ENCODE results near the gene TTC34. TPM values are rescaled to one million over a fixed set of nuclear protein-coding genes. Genes with fewer than 3 reads are reported as not detected.

The TTC34 gene
- total RNA-seq, 2 donors from 2014 or later = 0.41 to 0.63 TPM

- Histone ChIP-seq H3K4me3 (no peak overlapping the region), H3K36me3 (no peaks in the 10 kb centered on the region), H3K4me1 (ENCODE audit: control insufficient read depth in 1 of 2, low read depth in 2 of 2) (no peaks in the 10 kb centered on the region), H3K9me3 (no peaks in the 10 kb centered on the region), H3K27ac (no peak overlapping the region), H3K27me3 (replicated peaks; ENCODE audit: insufficient read depth) (no peaks in the 10 kb centered on the region)
- no peak for ATAC-seq (ENCODE audit: insufficient number of reproducible peaks, low FRiP score, low read depth)
- no peak for DNase-seq (ENCODE audit: low spot score)
- TF ChIP-seq CTCF (IDR thresholded peaks at IDR 0.05) = no peak
Measured at GRCh38 chr1:2831596-2832212, 30.2 kb upstream of the TTC34 start.

- ATAC-seq (ENCODE audit: insufficient number of reproducible peaks, low FRiP score, low read depth) (no peak), DNase-seq (ENCODE audit: low spot score) (no peak)
- no peaks in the 10 kb centered on the region for H3K27me3 ChIP-seq (replicated peaks; ENCODE audit: insufficient read depth)
Measured at GRCh38 chr1:2830761-2831425, 29.4 kb upstream of the TTC34 start.

GRCh38 chr1:2829846-2830615 lies 28.5 kb upstream of the TTC34 start:
- no peak overlapping the region for H3K27ac ChIP-seq

More at GRCh38 chr1:2830761-2831425, 29.4 kb upstream of the TTC34 start:
- Histone ChIP-seq H3K4me3 (no peak overlapping the region), H3K9me3 (no peaks in the 10 kb centered on the region), H3K36me3 (no peaks in the 10 kb centered on the region), H3K27ac (no peak overlapping the region), H3K4me1 (ENCODE audit: control insufficient read depth in 1 of 2, low read depth in 2 of 2) (no peaks in the 10 kb centered on the region)
- no peak for TF ChIP-seq CTCF (IDR thresholded peaks at IDR 0.05)

GRCh38 chr1:2828586-2829250 lies 27.2 kb upstream of the TTC34 start:
- no peaks in the 10 kb centered on the region for H3K27me3 ChIP-seq (replicated peaks; ENCODE audit: insufficient read depth)
- no peaks in the 10 kb centered on the region for H3K9me3 ChIP-seq
- ATAC-seq (ENCODE audit: insufficient number of reproducible peaks, low FRiP score, low read depth) (no peak), DNase-seq (ENCODE audit: low spot score) (no peak)
- no peak overlapping the region for H3K27ac ChIP-seq
- H3K4me1 ChIP-seq (ENCODE audit: control insufficient read depth in 1 of 2, low read depth in 2 of 2) = no peaks in the 10 kb centered on the region
- H3K36me3 ChIP-seq = no peaks in the 10 kb centered on the region
- no peak for TF ChIP-seq CTCF (IDR thresholded peaks at IDR 0.05)
- no peak overlapping the region for H3K4me3 ChIP-seq

More at GRCh38 chr1:2829846-2830615, 28.5 kb upstream of the TTC34 start:
- Histone ChIP-seq H3K27me3 (replicated peaks; ENCODE audit: insufficient read depth) (no peaks in the 10 kb centered on the region), H3K36me3 (no peaks in the 10 kb centered on the region), H3K4me1 (ENCODE audit: control insufficient read depth in 1 of 2, low read depth in 2 of 2) (no peaks in the 10 kb centered on the region), H3K9me3 (no peaks in the 10 kb centered on the region), H3K4me3 (no peak overlapping the region)
- no peak for DNase-seq (ENCODE audit: low spot score)
- no peak for TF ChIP-seq CTCF (IDR thresholded peaks at IDR 0.05)
- no peak for ATAC-seq (ENCODE audit: insufficient number of reproducible peaks, low FRiP score, low read depth)

All from thoracic aorta (tissue), 2 donors.